A549 (cell line): ENCODE measurements around the gene ANKS1B. TPM values are rescaled to one million over a fixed set of nuclear protein-coding genes. Genes with fewer than 3 reads are reported as not detected.
A peak's percentile ranks its signal among the peaks of the same experiment; 100 is the strongest.

Source experiments
- ATAC-seq, 2 experiments: fragments of 200-7000 bp in 1 of 2; fragments of >200 bp in 1 of 2; cut with Nextera tagmentation in 1 of 2; cut with Tn5 transposase in 1 of 2; 3 replicates each; pipeline versions ENCODE4 v1.8.0 to v1.9.1; 2018 to 2020; ENCODE audit warnings: mild to moderate bottlenecking in 1 of 2, moderate library complexity in 1 of 2
- CTCF ChIA-PET: fragments of 300-600 bp; sonication (Branson Sonifier 250); formaldehyde crosslinking; extraction: SDS; loops from one replicate; lab custom pipeline; 2021; ENCODE audit warnings: antibody characterized with exemption, inconsistent platforms; lab: Yijun Ruan, JAX
- POLR2A ChIA-PET: fragments of 350-600 bp; formaldehyde crosslinking; extraction: SDS; loops from one replicate; lab custom pipeline; 2021; ENCODE audit warnings: antibody characterized with exemption, inconsistent platforms; lab: Yijun Ruan, JAX
- DNase-seq, 2 experiments: peaks; one replicate each; pipeline versions ENCODE4 v3.0.0 to v3.0.0-alpha.2; 2011 to 2016; ENCODE audit warnings: low read depth in 1 of 2, low spot score in 1 of 2
- FAIRE-seq: peaks from 2 replicates; lab custom pipeline; 2011; peaks lifted over from hg19 to GRCh38; lab: Jason Lieb, UNC
- H3K27ac ChIP-seq, 2 experiments: fragments of >200 bp; sonication (Bioruptor Twin); formaldehyde crosslinking; 3 replicates each; pipeline ENCODE4 v1.5.1; 2016 to 2017
- H3K4me1 ChIP-seq: fragments of >200 bp; sonication (Bioruptor Twin); formaldehyde crosslinking; 3 replicates; pipeline ENCODE4 v1.6.1; 2016
- H3K4me2 ChIP-seq: fragments of >200 bp; sonication (Bioruptor Twin); formaldehyde crosslinking; 3 replicates; pipeline ENCODE4 v1.6.1; 2016
- H3K4me3 ChIP-seq: fragments of >200 bp; sonication (Bioruptor Twin); formaldehyde crosslinking; 3 replicates; pipeline ENCODE4 v1.5.1; 2016
- H3K9me3 ChIP-seq: fragments of >200 bp; sonication (Bioruptor Twin); formaldehyde crosslinking; 3 replicates; pipeline ENCODE4 v1.6.1; 2016
- BHLHE40 ChIP-seq: IDR thresholded peaks from 2 replicates; pipeline ENCODE4 v1.6.1; 2012; ENCODE audit warnings: low read depth, low read length, inconsistent platforms
- CHD4 ChIP-seq: fragments of 200-600 bp; sonication (generic); IDR thresholded peaks from 2 replicates; pipeline ENCODE4 v1.6.1; 2016; ENCODE audit warnings: antibody characterized with exemption, mild to moderate bottlenecking, borderline replicate concordance
- FOXS1 ChIP-seq: fragments of 250-450 bp; sonication (Bioruptor Pico); IDR thresholded peaks from 2 replicates; pipeline ENCODE4 v1.5.0; 2020; ENCODE audit warnings: mild to moderate bottlenecking, moderate library complexity
- HDAC2 ChIP-seq: fragments of 200-600 bp; sonication (generic); IDR thresholded peaks from 2 replicates; pipeline ENCODE4 v1.6.1; 2016
- HES2 ChIP-seq: fragments of >200 bp; sonication (Bioruptor Twin); formaldehyde crosslinking; IDR thresholded peaks from 2 replicates; pipeline ENCODE4 v1.6.1; 2016
- HEYL ChIP-seq: fragments of 250-450 bp; sonication (Bioruptor Pico); IDR thresholded peaks from 2 replicates; pipeline ENCODE4 v1.8.0; 2021; ENCODE audit warnings: mild to moderate bottlenecking, moderate library complexity
- HOXA7 ChIP-seq: fragments of 250-450 bp; sonication (Bioruptor Pico); IDR thresholded peaks from 2 replicates; pipeline ENCODE4 v1.5.0; 2020; ENCODE audit warnings: mild to moderate bottlenecking, moderate library complexity
- HOXB13 ChIP-seq: fragments of 250-450 bp; sonication (Bioruptor Pico); IDR thresholded peaks from 2 replicates; pipeline ENCODE4 v1.5.0; 2020; ENCODE audit warnings: low read depth, mild to moderate bottlenecking, moderate library complexity
- HOXB5 ChIP-seq: fragments of 250-450 bp; sonication (Bioruptor Pico); IDR thresholded peaks from 2 replicates; pipeline ENCODE4 v1.5.0; 2020; ENCODE audit warnings: mild to moderate bottlenecking, moderate library complexity
- JUN ChIP-seq, 2 experiments: fragments of >200 bp; sonication (Bioruptor Twin); formaldehyde crosslinking; IDR thresholded peaks; 2 replicates in 1 of 2; 3 replicates in 1 of 2; pipeline ENCODE4 v1.6.1; 2016 to 2017
- JUNB ChIP-seq: fragments of >200 bp; sonication (Bioruptor Twin); formaldehyde crosslinking; IDR thresholded peaks from 2 replicates; pipeline ENCODE4 v1.6.1; 2016
- KDM5A ChIP-seq: fragments of 200-600 bp; sonication (generic); IDR thresholded peaks from 2 replicates; pipeline ENCODE4 v1.6.1; 2016; ENCODE audit warnings: antibody characterized with exemption, mild to moderate bottlenecking
- MYC ChIP-seq: IDR thresholded peaks from 2 replicates; pipeline ENCODE4 v1.6.1; 2012; ENCODE audit warnings: mild to moderate bottlenecking, inconsistent platforms, low read length, improper control_type of control experiment, borderline replicate concordance
- RAD21 ChIP-seq, 2 experiments: fragments of >200 bp in 1 of 2; sonication (Bioruptor Twin) in 1 of 2; formaldehyde crosslinking in 1 of 2; IDR thresholded peaks in 1 of 2; conservative IDR thresholded peaks in 1 of 2; 2 replicates in 1 of 2; 3 replicates in 1 of 2; pipeline ENCODE4 v1.6.1; 2012 to 2018; ENCODE audit warnings: inconsistent platforms in 1 of 2
- REST ChIP-seq: fragments of 200-600 bp; sonication (generic); IDR thresholded peaks from 2 replicates; pipeline ENCODE4 v1.6.1; 2016; ENCODE audit warnings: antibody characterized with exemption, mild to moderate bottlenecking, moderate library complexity
- RFX5 ChIP-seq: fragments of 450-650 bp; IDR thresholded peaks from 2 replicates; pipeline ENCODE4 v1.7.1; 2014; ENCODE audit warnings: antibody characterized with exemption, mild to moderate bottlenecking, moderate library complexity
- SMC3 ChIP-seq: fragments of >200 bp; sonication (Bioruptor Twin); formaldehyde crosslinking; IDR thresholded peaks from 3 replicates; pipeline ENCODE4 v1.6.1; 2018; ENCODE audit warnings: inconsistent platforms
- TFCP2L1 ChIP-seq: fragments of 250-450 bp; sonication (Bioruptor Pico); IDR thresholded peaks from 2 replicates; pipeline ENCODE4 v1.5.0; 2021; ENCODE audit warnings: mild to moderate bottlenecking
- TP53 ChIP-seq: fragments of 250-450 bp; sonication (Bioruptor Pico); IDR thresholded peaks from 2 replicates; pipeline ENCODE4 v1.5.0; 2021; ENCODE audit warnings: mild to moderate bottlenecking, moderate library complexity
- ZC3H11A ChIP-seq: fragments of 450-650 bp; IDR thresholded peaks from 2 replicates; pipeline ENCODE4 v1.6.1; 2014; ENCODE audit warnings: antibody characterized with exemption, mild to moderate bottlenecking
- ZFP36 ChIP-seq: fragments of 450-650 bp; IDR thresholded peaks from 2 replicates; pipeline ENCODE4 v1.6.1; 2014; ENCODE audit warnings: borderline replicate concordance; ENCODE audit not compliant: partially characterized antibody
- WGBS: methylation state at CpG from one replicate; pipeline ENCODE4 v1.1.6; 2017; ENCODE audit errors: missing lambda C conversion rate; 5-methylcytosine and 5-hydroxymethylcytosine counted together
- polyA plus RNA-seq, 4 experiments: library from polyadenylated mRNA; depleted of rRNA in 3 of 4; stranded (reverse); fragments of >200 nt; fragmentation: RNase III in 1 of 4; extraction: RNeasy Plus Mini Kit Qiagen cat#74134 plus additional on column Dnase treatment in 1 of 4; gene quantifications; 2 replicates in 3 of 4; 3 replicates in 1 of 4; pipeline ENCODE4 v1.2.3, GENCODE V29; 2011 to 2017
- TF ChIP-seq, protein P1 (sequence below): fragments of 450-650 bp; IDR thresholded peaks from 2 replicates; pipeline ENCODE4 v1.6.1; 2014; ENCODE audit warnings: antibody characterized with exemption

The ANKS1B gene
- polyA plus RNA-seq, 2 of the 4 experiments (the other 2 are of a cell fraction), result 1.5 to 2.2 TPM

- POLR2A ChIA-PET, result no interaction called here
- Histone ChIP-seq H3K9me3 (no peaks in the 10 kb centered on the region), H3K4me3 (no peak overlapping the region), H3K27ac (no peak overlapping the region), H3K4me1 (no peaks in the 10 kb centered on the region), H3K4me2 (no peak overlapping the region)
- peak; percentile 43 for FAIRE-seq
- WGBS, result 49% methylated on average over 2 of the region's 2 CpGs
- DNase-seq, result no peak
- no peak for ATAC-seq
- CTCF ChIA-PET, result no interaction called here
- TF ChIP-seq REST (no peak), HDAC2 (no peak), RFX5 (no peak), SMC3 (no peak), TFCP2L1 (CRISPR knock-in tag) (no peak), ZC3H11A (no peak), HOXB13 (CRISPR knock-in tag) (no peak), BHLHE40 (no peak), FOXS1 (CRISPR knock-in tag) (no peak), RAD21 (conservative IDR thresholded peaks at IDR 0.05 in 1 of 2, IDR thresholded peaks at IDR 0.05 in 1 of 2) (no peak)
These were observed 10.6 kb downstream of the ANKS1B start for GRCh38 chr12:99974146-99974545.

DNA sequence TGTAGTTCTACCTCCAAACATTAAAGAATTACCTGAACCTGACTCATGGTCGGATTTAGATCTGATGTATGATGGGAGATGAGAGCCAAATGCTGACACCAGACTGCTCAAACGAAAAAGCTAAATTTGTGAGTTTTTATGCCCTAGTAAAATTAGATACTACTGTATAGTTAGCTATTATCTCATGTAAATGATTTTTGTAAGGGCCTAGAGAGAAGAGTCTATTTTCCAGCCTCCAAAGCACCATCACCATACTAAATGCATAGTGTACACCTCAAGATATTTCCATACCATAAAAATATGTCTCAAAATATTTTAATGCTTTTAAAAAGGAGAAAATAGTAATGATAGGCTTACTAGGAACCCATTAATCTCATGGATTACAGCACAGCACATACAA is 18.3 kb downstream of the ANKS1B start:
- FAIRE-seq (no peak), DNase-seq (no peak), ATAC-seq (no peak)
- Histone ChIP-seq H3K4me2 (no peak overlapping the region), H3K4me1 (no peaks in the 10 kb centered on the region), H3K9me3 (no peaks in the 10 kb centered on the region), H3K27ac (no peak overlapping the region), H3K4me3 (no peak overlapping the region)
- no peak for TF ChIP-seq ZFP36
- no peak for TF ChIP-seq FOXS1 (CRISPR knock-in tag)
- no peak for TF ChIP-seq JUN (IDR thresholded peaks at IDR 0.05)
- TF ChIP-seq MYC, result no peak
- TF ChIP-seq SMC3, result no peak
- TF ChIP-seq HOXA7 (CRISPR knock-in tag), result no peak
- no peak for TF ChIP-seq RAD21 (conservative IDR thresholded peaks at IDR 0.05 in 1 of 2, IDR thresholded peaks at IDR 0.05 in 1 of 2)
- no peak for TF ChIP-seq CHD4
- TF ChIP-seq JUNB, result no peak
- TF ChIP-seq HOXB5 (CRISPR knock-in tag), result no peak
- TF ChIP-seq HES2, result no peak
- no peak for TF ChIP-seq KDM5A
- no peak for TF ChIP-seq HEYL (CRISPR knock-in tag)
- TF ChIP-seq TP53 (CRISPR knock-in tag), result no peak
- TF ChIP-seq, protein P1, sequence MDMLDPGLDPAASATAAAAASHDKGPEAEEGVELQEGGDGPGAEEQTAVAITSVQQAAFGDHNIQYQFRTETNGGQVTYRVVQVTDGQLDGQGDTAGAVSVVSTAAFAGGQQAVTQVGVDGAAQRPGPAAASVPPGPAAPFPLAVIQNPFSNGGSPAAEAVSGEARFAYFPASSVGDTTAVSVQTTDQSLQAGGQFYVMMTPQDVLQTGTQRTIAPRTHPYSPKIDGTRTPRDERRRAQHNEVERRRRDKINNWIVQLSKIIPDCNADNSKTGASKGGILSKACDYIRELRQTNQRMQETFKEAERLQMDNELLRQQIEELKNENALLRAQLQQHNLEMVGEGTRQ, result no peak
- CTCF ChIA-PET, result no interaction called here
- POLR2A ChIA-PET, result no interaction called here
- 29% methylated on average over 2 of the region's 2 CpGs for WGBS
